Fibroblast of skin of abdomen (primary cell): ENCODE data around the gene PTPRD.

ENCODE experiments used
- DNase-seq: peaks from one replicate; pipeline ENCODE4 v3.0.0-alpha.2; 2013

Gene PTPRD

DNA sequence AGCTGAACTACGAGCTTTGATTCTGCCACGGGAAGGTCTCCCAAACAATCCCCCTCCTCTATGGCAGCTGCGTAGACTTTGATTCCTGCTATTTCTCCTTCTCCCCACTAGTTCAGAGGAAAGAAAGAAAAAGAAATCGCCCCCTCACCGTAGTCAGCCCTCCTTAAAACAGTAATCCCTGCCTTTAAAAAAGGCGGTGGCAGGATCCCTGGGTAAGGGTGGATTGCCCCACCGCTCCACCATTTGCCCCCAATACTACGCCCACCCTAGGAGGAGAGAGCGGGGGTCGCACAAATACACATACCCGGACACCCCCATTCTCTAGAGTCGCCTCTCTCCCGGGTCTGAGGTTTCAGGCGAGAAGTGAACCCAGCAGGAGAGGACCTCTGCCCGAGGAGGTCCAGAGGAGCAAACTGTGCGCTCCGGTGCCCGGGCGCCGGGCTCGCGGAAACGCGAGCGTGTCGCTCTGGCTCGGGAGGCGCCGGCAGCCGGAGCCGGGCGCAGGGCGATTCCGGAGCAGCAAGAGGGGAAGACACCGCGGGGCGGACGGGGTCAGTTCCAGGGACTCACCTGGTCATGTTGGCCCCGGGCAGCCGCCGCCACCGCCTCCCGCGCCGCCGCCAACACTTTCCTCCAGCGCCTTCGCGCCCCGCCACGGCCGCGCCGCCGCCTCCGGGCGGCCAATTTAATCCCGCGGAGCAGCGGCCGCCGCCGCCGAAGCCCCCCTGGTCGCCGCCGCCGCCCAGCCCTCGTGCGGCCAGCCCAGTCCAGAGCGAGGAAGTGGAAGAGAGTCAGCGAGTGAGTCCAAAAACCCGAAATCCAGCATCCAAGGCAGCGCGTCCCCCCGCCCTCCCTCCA is 1755.5 kb downstream of the PTPRD start:
- no peak for DNase-seq

DNA sequence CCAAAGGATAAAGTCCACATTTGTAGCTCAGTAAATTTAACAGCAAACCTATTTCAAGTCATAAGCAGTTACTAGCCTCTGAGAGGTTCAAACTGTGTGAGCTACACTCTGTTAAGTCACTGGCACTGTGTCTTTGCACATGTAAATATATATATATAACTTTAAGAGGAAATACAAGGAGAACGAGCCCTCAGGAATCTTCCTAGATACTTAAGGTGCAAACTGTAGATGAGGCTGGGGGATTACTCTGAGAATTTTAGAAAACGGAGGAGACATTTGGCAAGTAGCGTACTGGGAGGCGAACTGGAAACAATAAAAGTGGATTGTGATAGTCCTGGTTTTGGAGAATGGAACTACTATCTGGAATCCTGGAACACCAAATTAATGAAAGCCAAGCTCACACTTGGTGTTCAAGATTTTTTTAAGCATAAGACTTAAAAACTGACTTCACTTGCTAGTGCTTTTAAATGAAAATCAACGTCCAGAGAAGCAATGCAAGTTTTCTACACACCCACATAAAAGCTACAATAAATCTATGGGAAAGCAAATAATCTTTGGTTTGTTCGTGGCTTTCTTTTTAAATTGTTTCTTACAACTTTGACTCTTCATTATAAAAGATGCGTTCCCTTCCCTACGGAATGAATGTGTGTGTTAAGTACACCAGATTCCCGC is 1756.3 kb downstream of the PTPRD start:
- no peak for DNase-seq

DNA sequence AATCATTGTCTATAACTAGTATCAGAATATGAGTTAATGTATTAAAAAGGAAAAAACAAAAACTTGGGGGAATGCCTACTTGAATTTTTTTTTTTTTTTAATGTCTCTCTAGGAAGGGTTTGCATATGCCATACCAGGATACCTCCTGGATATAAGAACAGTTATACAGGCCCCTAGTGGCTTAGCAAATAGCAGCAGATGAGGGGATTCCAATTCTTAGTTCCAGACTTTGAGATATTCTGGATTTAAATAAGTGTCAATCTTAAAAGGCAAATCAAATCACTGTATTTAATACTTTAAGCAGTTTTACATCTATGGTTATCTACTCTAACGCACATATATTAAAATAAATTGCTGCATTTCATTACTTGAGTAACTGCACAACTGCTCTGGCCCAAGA is 1757.8 kb downstream of the PTPRD start:
- DNase-seq, result peak; percentile 57

DNA sequence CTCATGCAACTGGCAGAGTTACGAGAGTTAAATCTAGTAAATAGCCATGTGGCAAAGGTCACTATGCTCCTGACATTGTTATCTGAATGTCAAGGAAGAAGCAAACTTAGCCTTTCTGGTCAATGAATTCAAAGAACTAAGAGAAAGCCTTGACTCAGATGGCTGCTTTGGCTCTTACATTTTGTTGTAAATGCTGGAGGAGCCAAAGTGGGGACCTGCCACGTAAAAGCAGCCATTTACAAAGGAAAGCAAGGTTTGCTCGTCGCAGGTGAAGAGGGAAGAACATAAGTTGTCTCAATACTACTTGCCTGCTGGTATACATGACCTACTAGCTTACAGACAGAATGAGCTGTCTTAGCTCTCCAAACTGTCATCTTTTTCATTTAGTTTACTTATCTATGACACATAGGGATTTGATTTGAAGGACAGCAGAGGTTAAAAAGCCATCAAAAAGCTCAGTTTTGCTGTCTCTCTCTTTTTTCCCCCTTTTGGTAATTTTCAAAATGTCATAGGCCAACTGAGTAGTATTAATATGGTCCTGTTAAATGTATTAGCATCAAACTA is 1760.4 kb downstream of the PTPRD start:
- no peak for DNase-seq

DNA sequence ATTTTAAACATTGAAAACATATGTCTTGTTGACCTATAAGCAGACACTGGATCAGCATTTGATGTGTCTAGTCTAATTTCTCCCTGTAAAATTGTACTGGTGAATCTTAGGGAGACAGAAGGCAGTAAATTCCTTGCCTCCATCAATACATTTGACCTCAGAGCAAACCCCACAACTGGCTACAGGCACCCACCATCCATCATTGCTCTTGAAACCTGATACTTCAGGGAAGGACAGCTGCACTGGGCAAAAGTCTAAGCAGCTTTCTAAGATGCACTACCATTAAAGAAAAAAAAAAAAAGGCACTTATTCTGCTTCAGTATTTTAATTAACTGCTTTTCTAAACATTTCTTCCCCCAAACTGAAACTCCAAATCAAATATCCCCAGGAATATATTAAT is 1761.9 kb downstream of the PTPRD start:
- peak; percentile 44 for DNase-seq

DNA sequence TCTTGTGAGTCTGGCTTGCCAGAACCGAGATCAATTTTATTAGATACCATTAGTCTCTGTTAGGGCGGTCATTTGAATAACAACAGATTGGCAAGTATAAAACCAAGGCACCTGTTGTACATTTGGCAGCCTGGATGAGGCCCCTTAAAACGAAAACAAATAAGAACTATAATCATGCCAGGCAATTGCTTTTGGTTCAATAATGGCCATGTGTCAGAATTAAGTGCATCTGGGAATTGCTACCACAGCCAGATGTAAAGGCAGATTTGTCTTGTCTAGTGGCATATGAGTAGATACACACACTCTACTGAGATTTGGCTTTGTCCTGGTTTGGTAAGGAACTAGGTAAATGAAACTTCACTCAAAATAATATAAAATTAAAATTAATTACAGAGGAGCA is 1767.0 kb downstream of the PTPRD start:
- no peak for DNase-seq

DNA sequence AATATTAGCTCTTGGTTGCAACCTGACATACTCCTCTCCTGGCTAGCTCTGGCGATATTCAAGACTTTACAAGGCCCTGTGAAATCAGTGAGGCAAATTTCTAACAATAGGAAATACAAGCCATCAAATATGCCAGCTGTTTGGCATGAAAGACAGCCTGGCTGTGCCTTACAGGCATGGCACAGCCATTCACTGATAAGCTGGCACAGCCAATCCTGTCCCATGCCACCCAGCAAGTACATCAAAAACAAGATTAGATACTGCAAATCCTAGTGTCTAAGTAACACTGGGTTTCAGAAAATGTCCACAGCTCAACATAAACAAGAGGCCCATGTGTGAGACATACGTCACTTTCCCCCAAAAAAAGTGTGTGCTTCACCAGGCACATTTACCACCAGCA is 1767.4 kb downstream of the PTPRD start:
- no peak for DNase-seq

DNA sequence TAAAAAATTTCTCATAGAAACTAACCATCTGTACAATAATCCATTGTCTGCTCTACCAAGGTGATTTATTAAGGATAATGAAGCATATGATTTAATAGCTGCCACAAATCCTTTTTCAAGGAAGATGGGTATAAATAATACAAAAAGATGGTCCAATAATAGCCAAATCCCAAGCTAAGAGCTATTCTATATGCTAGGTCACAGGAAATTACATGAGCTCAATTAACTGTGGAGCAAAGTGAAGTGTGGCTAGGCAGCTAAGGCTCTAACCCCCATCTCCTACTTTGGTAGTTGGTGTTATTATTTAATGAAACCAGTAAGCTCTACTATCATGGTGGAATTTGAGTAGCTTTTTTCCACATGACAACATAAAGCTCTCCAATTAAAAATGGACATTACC is 1768.3 kb downstream of the PTPRD start:
- DNase-seq, result no peak

DNA sequence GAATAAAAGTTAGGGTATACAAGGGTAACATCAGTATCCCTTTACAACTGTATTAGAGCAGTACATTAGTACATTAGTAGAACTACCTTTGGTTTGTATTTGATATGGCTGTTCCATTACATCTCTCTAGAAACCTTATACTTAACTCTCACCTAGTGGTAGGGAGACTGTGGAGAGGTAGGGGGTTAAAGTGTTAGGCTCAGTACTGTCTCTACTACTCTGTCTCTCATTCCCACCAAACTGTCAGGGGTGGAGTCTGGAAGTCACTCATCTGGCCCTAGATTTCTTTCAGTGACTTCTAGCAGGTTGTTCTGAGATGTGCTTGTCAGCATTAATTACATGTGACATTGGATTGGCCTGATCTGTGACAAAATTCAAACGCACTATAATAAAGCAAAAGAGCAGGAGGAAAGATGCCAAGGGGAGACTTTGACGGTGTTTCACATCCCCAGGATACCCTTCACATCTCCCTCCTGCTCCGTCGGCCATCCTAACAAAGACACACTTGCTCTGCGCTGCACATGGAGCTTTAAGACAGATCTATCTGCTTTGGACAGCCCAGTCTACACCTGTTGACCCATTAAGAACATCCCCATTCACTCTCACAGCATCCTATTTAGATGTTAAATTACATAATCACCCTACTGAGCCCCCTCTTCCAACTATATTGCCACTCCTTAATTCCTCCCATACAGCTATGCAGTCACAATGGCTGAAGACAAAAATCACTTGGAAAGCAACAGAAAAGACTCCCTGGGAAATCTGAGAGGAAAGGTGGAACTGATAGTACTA is 1770.2 kb downstream of the PTPRD start:
- no peak for DNase-seq

DNA sequence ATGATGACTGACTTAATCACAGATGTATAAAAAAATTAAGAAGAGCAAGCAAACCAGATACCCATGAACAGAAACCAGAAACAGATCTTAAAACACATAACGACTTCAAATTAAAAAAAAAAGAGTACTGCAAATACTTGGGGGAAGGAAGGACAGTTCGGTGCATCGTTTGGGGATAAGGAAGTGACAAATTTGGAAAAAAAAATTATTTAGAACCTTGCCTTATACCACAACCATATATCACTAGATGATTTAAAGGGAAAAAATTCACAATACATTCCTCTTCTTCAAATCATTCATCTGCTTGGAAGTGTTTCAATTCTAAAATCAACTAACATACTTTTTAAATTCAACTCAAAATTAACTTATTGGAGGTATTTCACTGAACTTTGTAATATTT is 1774.7 kb downstream of the PTPRD start:
- DNase-seq, result peak; percentile 88

DNA sequence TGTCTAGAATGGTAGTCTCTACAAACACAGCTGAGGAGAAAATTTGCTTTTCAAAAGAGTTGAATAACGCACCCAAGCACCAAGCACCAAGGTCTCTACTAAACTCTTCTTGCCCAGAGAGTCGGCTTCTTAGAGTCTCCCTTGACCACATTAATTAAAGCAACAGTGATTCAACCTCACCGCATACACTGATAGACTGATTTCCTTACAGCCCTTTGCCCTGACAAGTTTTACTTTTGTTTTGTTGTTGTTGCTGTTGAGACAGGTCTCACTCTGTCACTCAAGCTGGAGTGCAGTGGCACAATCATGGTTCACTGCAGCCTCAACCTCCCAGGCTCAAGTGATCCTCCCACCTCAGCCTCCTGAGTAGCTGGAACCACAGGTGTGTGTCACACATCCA is 1777.5 kb downstream of the PTPRD start:
- DNase-seq, result no peak

DNA sequence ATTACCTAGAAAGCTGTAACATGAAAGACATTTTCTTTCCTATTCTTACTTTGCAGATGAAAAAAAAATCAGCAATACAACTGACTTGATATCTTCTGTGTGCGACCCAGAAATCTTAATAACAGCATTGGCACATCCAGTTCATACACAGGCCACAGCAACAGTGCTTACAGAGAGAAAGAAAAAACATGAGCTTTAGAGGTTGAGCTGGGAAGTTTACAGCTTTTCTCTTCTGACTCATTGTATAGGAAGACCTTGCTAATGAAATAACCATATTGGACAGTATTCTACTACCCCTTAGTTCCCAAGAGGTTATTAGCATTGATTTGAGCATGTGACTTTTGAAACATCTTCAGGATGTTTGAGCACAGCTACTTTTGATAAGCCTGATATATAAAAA is 1779.8 kb downstream of the PTPRD start:
- peak; percentile 48 for DNase-seq

DNA sequence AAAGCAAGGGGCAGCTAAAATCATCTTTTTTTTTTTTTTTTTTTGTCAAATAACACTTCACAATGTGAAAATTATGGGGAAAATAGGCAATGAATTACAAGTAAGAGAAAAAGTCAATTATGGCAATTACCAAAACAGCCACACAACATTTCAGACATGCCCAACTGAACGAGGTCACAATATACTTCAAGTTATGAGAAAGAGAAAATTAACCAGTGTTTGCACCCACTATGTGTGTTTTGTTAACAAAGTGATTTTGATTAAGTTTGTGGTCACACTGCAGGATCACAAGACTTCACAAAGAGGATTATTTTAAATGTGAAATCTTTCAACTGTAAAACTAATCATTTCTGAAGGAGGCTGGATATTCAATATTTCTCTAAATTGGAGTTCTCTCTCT is 1780.4 kb downstream of the PTPRD start:
- DNase-seq, result no peak

DNA sequence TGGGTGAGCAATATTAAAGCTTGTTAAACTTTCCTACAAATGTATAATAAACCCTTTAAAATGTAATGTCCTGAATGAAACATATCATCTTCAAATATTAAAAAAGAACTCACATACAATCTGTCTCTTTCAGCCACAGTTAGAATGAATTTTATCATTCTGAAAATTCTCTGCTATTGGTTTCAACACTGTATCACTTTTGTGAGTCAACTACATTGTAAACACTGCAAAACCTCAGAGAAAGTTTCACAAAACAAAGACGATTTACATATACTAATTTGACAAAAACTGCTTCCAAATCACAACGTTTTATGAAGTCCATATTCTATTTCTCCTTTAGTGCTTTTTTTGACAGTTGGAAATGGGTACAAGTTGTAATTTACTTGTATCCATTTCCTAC is 1781.2 kb downstream of the PTPRD start:
- no peak for DNase-seq

DNA sequence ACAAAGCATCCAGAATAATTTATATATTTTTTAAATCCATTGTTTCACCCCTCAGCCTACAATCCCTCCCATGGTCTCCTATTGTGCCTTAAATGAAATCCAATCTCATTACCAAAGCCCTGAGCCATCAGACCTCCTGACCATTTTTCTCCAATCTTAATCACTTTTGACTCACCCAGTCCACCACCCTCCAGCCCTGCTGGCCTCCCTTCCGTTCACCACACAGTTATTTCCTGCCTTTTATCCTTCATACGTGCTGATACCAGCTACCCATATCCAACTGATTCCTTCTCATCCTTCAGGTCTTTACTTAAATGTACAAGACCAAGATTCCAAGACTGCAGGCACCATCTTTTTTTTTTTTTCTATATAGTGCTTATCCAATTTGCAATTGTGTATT is 1786.5 kb downstream of the PTPRD start:
- DNase-seq, result peak; percentile 27

DNA sequence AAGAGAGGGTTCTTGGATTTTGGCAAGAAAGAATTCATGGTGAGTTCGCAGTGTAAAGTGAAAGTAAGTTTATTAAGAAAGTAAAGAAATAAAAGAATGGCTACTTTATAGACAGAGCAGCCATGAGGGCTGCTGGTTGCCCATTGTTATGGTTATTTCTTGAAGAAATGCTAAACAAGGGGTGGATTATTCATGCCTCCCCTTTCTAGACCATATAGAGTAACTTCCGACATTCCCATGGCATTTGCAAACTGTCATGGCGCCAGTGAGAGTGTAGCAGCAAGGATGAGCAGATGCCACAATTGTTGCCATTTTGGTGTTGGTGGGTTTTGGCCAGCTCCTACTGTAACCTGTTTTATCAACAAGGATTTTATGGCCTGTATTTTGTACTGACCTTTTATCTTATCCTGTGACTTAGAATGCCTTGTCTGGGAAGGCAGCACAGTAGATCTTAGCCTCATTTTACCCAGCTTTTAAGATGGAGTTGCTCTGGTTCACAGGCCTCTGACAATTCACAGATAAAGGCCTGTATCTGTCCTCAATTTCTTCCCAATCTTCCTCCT is 1787.1 kb downstream of the PTPRD start:
- DNase-seq, result no peak

DNA sequence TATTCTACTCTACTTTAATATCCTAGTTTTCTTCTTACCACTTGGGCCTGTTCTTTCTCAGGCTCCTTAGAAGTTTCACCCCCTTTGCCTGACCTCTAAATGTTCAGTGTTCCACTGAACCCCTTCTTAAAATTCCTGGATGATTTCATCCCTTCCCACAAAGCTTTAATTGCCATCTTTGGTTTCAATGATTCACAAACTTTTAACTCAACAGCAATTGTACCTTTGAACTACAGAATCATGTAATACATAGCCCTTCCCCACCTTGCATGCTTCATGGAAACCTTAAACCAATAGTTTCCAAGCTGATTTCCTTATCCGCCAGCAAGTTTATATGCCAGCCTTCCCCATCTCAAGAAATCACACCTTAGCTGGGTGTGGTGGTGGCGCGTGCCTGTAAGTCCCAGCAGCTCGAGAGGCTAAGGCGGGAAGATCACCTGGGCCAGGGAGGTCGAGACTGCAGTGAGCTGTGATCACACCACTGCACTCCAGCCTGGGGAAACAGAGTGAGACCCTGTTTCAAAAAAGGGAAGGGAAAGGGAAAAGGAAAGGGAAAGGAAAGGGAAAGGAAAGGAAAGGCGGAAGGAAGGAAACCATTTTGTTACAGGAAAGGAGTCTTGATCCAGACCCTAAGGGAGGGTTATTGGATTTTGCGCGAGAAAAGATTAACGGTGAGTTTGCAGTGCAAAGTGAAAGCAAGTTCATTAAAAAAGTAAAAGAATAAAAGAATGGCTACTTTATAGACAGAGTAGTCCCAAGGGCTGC is 1789.5 kb downstream of the PTPRD start:
- peak; percentile 35 for DNase-seq

DNA sequence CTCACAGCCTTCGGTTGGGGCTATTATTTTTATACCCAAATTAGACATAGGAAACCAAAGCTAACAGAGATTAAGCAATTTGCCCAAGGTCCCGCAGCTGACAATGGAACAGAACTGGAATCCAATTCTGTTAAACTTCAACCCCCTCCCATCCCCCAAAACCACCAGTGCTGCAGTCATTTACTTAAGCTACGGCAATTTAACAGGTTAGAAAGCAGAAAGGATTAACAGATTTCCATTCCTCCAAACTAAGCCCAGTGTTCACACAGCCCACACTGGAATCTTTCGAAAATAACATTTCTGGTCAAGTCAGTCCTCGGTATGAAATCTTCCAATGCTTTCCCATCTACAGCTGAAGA is 1790.2 kb downstream of the PTPRD start:
- DNase-seq, result no peak

DNA sequence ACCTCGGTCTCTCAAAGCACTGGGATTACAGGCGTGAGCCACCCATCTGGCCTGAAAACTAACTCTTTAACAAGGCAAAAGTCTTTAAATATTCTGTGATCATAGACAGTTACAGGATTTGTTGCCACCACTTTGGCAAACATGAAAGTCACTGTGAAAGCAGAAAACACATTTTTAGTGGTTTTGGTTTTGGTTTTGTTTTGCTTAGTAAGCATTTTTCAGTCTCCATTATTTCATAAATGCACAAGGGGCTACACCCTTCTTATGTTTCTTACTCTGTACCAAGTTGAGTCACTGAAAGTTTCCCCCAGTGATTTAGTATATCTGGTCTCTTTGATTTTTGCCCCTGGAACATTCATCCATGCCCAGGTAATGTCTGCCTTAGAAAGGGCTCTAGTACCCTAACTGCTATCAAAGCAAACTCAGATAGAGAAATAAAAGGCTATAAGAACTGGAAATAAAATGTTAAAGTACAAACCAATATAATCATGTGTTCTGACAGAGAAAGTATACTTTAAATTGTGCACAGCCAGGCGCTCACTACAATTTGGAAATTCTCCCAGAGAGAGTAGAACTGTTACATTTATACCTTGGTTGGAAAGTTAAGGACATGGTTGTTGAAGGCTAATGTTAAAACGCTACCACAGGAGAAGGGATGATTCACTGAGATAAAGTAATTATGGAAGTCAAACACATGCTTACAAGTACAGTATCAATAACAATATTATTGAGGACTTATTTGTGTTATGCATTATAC is 1790.7 kb downstream of the PTPRD start:
- DNase-seq, result peak; percentile 24

DNA sequence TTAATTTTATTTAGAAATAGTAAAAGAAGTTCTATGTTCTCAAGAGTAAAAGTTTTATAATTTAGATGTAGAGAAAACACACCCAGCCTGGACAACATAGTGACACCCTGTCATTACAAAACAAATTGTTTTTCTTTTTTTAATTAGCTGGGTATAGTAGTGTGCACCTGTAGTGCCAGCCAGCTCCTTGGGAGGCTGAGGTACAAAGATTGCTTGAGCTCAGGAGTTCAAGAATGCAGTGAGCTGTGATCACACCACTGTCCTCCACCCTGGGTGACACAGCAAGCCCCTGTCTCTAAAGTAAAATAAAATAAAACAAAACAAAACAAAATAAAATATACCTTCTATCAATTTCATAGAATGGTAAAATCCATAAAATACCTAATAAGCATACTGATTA is 1795.5 kb downstream of the PTPRD start:
- DNase-seq, result no peak

DNA sequence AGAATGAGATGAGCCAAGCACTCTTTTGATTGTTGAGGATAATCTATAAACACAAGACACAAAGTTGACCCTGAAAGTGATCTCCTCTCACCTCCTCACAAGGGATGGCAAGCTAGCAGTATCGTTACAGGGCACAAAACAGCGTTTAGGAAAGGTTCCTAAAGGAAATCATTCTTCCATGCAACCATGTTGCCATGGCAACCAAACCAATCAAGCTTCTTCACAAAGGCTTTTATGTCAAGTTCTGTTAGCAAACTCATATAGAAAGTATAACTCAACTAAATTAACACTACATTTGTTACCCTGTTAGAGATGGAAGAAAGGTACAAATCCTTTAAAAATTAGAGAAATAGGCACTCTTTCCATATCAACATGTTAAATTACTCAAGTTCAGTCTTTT is 1796.4 kb downstream of the PTPRD start:
- DNase-seq, result no peak
